NCI-H1694 treated with DMSO at 0.1 percent for 48 hours (cell line): ENCODE data around the gene HOXD11.

Experiments used
- DNase-seq: peaks from one replicate; lab custom pipeline; 2025; lab: John Stamatoyannopoulos, UW

HOXD11 gene

GRCh38 chr2:176081376-176081836 is 25.7 kb upstream of the HOXD11 start:
- no peak for DNase-seq

- DNase-seq, result no peak
Observed at GRCh38 chr2:176081837-176082524, 25.1 kb upstream of the HOXD11 start.

- DNase-seq, result no peak
Observed at GRCh38 chr2:176082525-176082823, 24.6 kb upstream of the HOXD11 start.

- no peak for DNase-seq
Observed at GRCh38 chr2:176082824-176083751, 24.0 kb upstream of the HOXD11 start.

GRCh38 chr2:176083796-176084261 is 23.3 kb upstream of the HOXD11 start, which contains the start of gene EVX2:
Gene EVX2 (minus strand): TSS chr2:176083962. CDS start chr2:176083776, 186 bp downstream.
- DNase-seq, result no peak

- no peak for DNase-seq
Observed at GRCh38 chr2:176084611-176085119, 22.4 kb upstream of the HOXD11 start.

- DNase-seq, result no peak
Observed at GRCh38 chr2:176085120-176085788, 21.8 kb upstream of the HOXD11 start.

- peak; percentile 60 for DNase-seq
Observed at GRCh38 chr2:176085861-176086771, 21.0 kb upstream of the HOXD11 start.

GRCh38 chr2:176087330-176088047 is 19.6 kb upstream of the HOXD11 start:
- DNase-seq, result no peak

- DNase-seq, result peak; percentile 38
Observed at GRCh38 chr2:176088048-176088936, 18.8 kb upstream of the HOXD11 start.

GRCh38 chr2:176088937-176089842 is 17.9 kb upstream of the HOXD11 start:
- DNase-seq, result no peak

GRCh38 chr2:176089843-176090395 is 17.2 kb upstream of the HOXD11 start:
- DNase-seq, result no peak

- DNase-seq, result no peak
Observed at GRCh38 chr2:176090862-176091261, 16.2 kb upstream of the HOXD11 start.

GRCh38 chr2:176091329-176092258 is 15.5 kb upstream of the HOXD11 start:
- no peak for DNase-seq

GRCh38 chr2:176092270-176093144 is 14.6 kb upstream of the HOXD11 start, which contains the start of gene HOXD13:
Gene HOXD13 (plus strand): TSS chr2:176092721. CDS start chr2:176092891, 170 bp downstream.
- peak; percentile 3 for DNase-seq
